AG04449 (cell line): ENCODE data around the gene C11orf91.

Experiments
- CTCF ChIA-PET: fragments of 350-600 bp; formaldehyde crosslinking; extraction: SDS; loops from one replicate; lab custom pipeline; 2021; ENCODE audit warnings: antibody characterized with exemption; lab: Yijun Ruan, JAX
- POLR2A ChIA-PET: fragments of 400-600, 350-600 bp; formaldehyde crosslinking; extraction: SDS; loops from one replicate; lab custom pipeline; 2020; ENCODE audit warnings: antibody characterized with exemption, inconsistent platforms; lab: Yijun Ruan, JAX
- DNase-seq: peaks from one replicate; pipeline ENCODE4 v3.0.0-alpha.2; 2010; ENCODE audit warnings: low read depth, low spot score
- H3K4me3 ChIP-seq: 2 replicates; pipeline ENCODE4 v1.5.1; 2011; ENCODE audit warnings: low read depth, mild to moderate bottlenecking, control low read depth, low read length
- TF ChIP-seq, protein P1 (sequence below): IDR thresholded peaks from one replicate; pipeline ENCODE4 v1.5.1; 2011; ENCODE audit warnings: mild to moderate bottlenecking, moderate library complexity, low read length, control low read depth, inconsistent platforms; ENCODE audit not compliant: insufficient read depth; ENCODE audit errors: missing control alignments

Gene C11orf91

GRCh38 chr11:33723238-33723881 is 22.7 kb upstream of the C11orf91 start:
- DNase-seq = peak; percentile 95
- H3K4me3 ChIP-seq = no peak overlapping the region
- TF ChIP-seq, protein P1, sequence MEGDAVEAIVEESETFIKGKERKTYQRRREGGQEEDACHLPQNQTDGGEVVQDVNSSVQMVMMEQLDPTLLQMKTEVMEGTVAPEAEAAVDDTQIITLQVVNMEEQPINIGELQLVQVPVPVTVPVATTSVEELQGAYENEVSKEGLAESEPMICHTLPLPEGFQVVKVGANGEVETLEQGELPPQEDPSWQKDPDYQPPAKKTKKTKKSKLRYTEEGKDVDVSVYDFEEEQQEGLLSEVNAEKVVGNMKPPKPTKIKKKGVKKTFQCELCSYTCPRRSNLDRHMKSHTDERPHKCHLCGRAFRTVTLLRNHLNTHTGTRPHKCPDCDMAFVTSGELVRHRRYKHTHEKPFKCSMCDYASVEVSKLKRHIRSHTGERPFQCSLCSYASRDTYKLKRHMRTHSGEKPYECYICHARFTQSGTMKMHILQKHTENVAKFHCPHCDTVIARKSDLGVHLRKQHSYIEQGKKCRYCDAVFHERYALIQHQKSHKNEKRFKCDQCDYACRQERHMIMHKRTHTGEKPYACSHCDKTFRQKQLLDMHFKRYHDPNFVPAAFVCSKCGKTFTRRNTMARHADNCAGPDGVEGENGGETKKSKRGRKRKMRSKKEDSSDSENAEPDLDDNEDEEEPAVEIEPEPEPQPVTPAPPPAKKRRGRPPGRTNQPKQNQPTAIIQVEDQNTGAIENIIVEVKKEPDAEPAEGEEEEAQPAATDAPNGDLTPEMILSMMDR = no peak
- CTCF ChIA-PET = interaction anchor here (1.0 to 3.8 kb wide), 4 partner anchors 10 to 19 kb away, joined by 3 to 11 read pairs (median 6); partner anchors contain the start of gene CD59
- POLR2A ChIA-PET = interaction anchor here (1.4 to 1.7 kb wide), 2 partner anchors 13 to 31 kb away, joined by 5 to 6 read pairs; no protein-coding TSS in a partner anchor

DNA sequence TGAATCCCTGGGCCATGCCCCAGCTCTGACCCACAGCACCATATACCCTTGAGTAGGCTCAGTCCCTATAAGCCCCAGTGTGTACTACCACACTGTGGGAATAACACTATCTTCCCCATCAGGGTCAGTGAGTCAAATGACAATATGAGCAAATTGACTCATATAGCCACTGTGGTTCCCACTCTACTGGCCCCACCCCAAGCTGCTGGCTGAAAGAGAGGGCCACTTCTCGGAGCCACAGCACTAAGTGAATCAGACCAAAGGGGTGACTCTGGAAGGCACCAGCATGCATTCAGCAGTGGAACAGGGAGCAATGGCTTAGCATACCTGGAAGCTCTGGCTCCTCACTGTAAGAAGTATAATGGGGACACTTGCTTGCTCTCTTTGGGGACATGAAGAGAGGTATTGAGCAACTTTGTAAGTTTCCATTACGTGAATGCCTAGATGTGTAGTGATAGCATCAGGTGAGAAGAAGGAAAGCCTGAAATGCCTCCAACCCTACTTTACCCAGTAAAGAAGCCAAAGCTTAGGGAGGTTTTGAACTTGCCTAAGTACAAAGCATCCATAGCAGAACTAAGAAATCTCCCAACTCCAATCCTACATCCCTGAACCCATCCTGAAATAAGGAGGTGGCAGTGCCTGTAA is 22.1 kb upstream of the C11orf91 start:
- TF ChIP-seq, protein P1 = no peak
- POLR2A ChIA-PET = no interaction called here
- CTCF ChIA-PET = interaction anchor here (1.0 to 3.8 kb wide), 3 partner anchors 14 to 107 kb away, joined by 3 to 11 read pairs (median 8); partner anchors contain the start of gene CD59
- no peak for DNase-seq
- H3K4me3 ChIP-seq = no peak overlapping the region

DNA sequence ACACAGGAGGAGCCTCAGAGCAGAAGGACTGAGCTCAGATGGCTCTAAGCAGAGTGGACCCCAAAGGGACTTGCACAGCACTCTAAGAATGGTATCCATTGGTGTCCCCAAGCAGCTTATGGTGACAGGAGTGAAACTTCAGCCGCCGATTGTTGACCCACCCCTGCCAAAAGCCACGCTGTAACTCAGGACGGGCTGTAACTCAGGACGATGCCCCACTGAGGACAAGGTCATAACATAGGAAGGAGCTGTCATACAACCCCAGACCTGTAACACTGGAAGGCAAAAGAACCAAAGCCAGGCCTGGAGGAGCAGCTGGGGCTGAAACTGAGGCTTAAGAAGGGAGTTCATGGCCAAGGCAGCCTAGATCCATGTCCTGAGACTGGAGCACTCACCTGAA is 21.4 kb upstream of the C11orf91 start:
- CTCF ChIA-PET = interaction anchor here (1.0 to 3.8 kb wide), 4 partner anchors 15 to 107 kb away, joined by 3 to 12 read pairs (median 10); partner anchors contain the start of gene CD59
- TF ChIP-seq, protein P1 = no peak
- no peak overlapping the region for H3K4me3 ChIP-seq
- POLR2A ChIA-PET = no interaction called here
- no peak for DNase-seq

DNA sequence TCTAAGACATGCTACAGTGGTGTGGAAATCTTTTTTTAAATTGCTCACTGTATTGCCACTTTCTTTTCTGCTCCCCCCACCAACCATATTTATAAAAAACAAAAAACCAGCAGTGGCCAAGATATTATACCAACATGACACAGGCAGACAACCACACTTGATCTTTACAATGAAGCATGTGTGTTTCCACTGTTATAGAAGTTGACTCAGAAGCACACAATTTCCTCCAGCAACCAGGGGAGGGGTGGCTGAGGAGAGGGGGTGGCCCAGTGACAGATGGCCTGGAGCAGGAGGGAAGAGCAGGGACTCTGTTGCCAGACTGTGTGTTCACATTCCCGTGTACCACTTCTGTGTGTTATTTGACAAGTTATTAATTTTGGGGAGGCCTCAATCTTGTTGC is 20.8 kb upstream of the C11orf91 start:
- no peak overlapping the region for H3K4me3 ChIP-seq
- DNase-seq = no peak
- POLR2A ChIA-PET = no interaction called here
- CTCF ChIA-PET = interaction anchor here (1.0 to 2.3 kb wide), 4 partner anchors 16 to 108 kb away, joined by 3 to 12 read pairs (median 6); no protein-coding TSS in a partner anchor
- TF ChIP-seq, protein P1 = no peak

GRCh38 chr11:33719587-33719986 is 19.0 kb upstream of the C11orf91 start:
- CTCF ChIA-PET = interaction anchor here (1.0 to 6.7 kb wide), 5 partner anchors 10 to 30 kb away, joined by 3 to 50 read pairs (median 7); no protein-coding TSS in a partner anchor
- TF ChIP-seq, protein P1 = no peak
- no peak for DNase-seq
- POLR2A ChIA-PET = no interaction called here
- no peak overlapping the region for H3K4me3 ChIP-seq

- POLR2A ChIA-PET = interaction anchor here (0.7 kb wide), 1 partner anchor 18 kb away, joined by 3 read pairs; the partner anchor contains the start of gene C11orf91
These were observed 17.8 kb upstream of the C11orf91 start for GRCh38 chr11:33718440-33718839.

More at GRCh38 chr11:33718440-33718839, 17.8 kb upstream of the C11orf91 start:
- H3K4me3 ChIP-seq = no peak overlapping the region
- DNase-seq = no peak
- TF ChIP-seq, protein P1 = no peak
- CTCF ChIA-PET = interaction anchor here (0.7 to 6.7 kb wide), 3 partner anchors 24 to 343 kb away, joined by 3 to 50 read pairs (median 6); partner anchors contain the start of gene KIAA1549L
